ENCODE measurements around the gene JAZF1.

DNA sequence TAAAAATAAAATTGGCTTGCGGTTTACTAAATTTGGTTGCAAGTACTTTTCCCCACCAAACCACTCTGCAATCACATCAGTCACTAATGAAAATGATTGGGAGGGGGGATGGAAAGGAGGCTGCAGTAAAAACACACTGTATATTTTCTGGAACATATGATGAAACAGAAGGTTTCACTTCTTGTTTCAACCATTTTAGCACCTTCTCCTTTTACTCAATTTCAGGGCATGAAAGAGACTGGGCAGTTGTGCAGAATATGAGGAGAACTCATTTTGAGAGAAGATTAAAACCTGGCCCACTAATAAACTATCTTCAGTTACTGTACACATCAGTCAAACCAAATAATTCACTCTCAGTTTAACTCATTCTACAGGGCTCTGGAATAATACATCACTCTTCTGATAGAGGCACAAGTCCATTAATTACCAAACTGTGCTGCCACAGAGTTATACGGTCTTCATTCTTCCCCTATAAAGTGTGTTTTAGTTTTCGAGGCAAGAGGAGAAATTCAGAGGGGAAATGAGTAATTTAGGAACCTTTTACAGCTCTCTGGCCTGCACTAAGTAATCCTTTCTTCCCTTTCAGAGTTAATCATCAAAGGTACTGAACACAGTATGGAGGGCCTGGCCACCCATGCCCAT lies 25.5 kb downstream of the JAZF1 start:
- TF ChIP-seq, protein P1, sequence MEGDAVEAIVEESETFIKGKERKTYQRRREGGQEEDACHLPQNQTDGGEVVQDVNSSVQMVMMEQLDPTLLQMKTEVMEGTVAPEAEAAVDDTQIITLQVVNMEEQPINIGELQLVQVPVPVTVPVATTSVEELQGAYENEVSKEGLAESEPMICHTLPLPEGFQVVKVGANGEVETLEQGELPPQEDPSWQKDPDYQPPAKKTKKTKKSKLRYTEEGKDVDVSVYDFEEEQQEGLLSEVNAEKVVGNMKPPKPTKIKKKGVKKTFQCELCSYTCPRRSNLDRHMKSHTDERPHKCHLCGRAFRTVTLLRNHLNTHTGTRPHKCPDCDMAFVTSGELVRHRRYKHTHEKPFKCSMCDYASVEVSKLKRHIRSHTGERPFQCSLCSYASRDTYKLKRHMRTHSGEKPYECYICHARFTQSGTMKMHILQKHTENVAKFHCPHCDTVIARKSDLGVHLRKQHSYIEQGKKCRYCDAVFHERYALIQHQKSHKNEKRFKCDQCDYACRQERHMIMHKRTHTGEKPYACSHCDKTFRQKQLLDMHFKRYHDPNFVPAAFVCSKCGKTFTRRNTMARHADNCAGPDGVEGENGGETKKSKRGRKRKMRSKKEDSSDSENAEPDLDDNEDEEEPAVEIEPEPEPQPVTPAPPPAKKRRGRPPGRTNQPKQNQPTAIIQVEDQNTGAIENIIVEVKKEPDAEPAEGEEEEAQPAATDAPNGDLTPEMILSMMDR (IDR thresholded peaks at IDR 0.05) = no peak
- no peak for TF ChIP-seq POLR2A (IDR thresholded peaks at IDR 0.05)
